ENCODE data around the gene HPCAL1. TPM values are rescaled to one million over a fixed set of nuclear protein-coding genes. Genes with fewer than 3 reads are reported as not detected.

The HPCAL1 gene
- total and polyA plus RNA-seq, 2 experiments from 2014 or later: 8.3 to 25.4 TPM

- TF ChIP-seq CTCF (conservative IDR thresholded peaks at IDR 0.05; ENCODE audit: low read depth in 2 of 2) (no peak), NANOG (IDR thresholded peaks at IDR 0.05; ENCODE audit: borderline replicate concordance) (no peak), ZNF114 (CRISPR knock-in tag; IDR thresholded peaks at IDR 0.05) (no peak), EZH2 (IDR thresholded peaks at IDR 0.05; ENCODE audit: low read depth, unreplicated experiment) (no peak), STAT1 (IDR thresholded peaks at IDR 0.05; ENCODE audit: unreplicated experiment) (no peak)
Measured at GRCh38 chr2:10359731-10360329, 57.1 kb downstream of the HPCAL1 start (continued).

GRCh38 chr2:10360460-10360849, 57.8 kb downstream of the HPCAL1 start:
- no peak overlapping the region for H2AFZ ChIP-seq
- H3K36me3 ChIP-seq (ENCODE audit: insufficient read depth): no peaks in the 10 kb centered on the region
- H3K4me3 Mint-ChIP-seq: no peak overlapping the region
- TF ChIP-seq JUNB (IDR thresholded peaks at IDR 0.05; ENCODE audit: unreplicated experiment): no peak
- TF ChIP-seq ETS1 (IDR thresholded peaks at IDR 0.05): no peak
- no peak for TF ChIP-seq ZNF331 (CRISPR knock-in tag; IDR thresholded peaks at IDR 0.05; ENCODE audit: low read depth)
- ATAC-seq (no peak), DNase-seq (ENCODE audit: low spot score) (no peak)
- no peak overlapping the region for H3K27ac ChIP-seq (ENCODE audit: low read depth)
- H3K27ac Mint-ChIP-seq: no peak overlapping the region
- H3K27me3 ChIP-seq (ENCODE audit: insufficient read depth): no peaks in the 10 kb centered on the region
- peaks cover 11% of the 10 kb centered on the region for H3K4me1 Mint-ChIP-seq
- no peaks in the 10 kb centered on the region for H3K9me2 ChIP-seq (ENCODE audit: insufficient read depth)
- H3F3A ChIP-seq (replicated peaks; ENCODE audit: low read depth): no peaks in the 10 kb centered on the region
- H3K79me2 ChIP-seq (replicated peaks; ENCODE audit: insufficient read depth): no peaks in the 10 kb centered on the region
- no peaks in the 10 kb centered on the region for H3K4me1 ChIP-seq (ENCODE audit: insufficient read depth)
- H3K9me3 Mint-ChIP-seq: no peaks in the 10 kb centered on the region
- no peaks in the 10 kb centered on the region for H4K20me1 ChIP-seq (replicated peaks; ENCODE audit: insufficient read depth)
- H3K4me3 ChIP-seq: no peak overlapping the region
- H3K4me2 ChIP-seq: no peak overlapping the region
- peaks cover 4% of the 10 kb centered on the region for H3K27me3 Mint-ChIP-seq (ENCODE audit: insufficient read depth, low read depth, poor library complexity)
- no peaks in the 10 kb centered on the region for H3K36me3 Mint-ChIP-seq (ENCODE audit: low read depth)

GRCh38 chr2:10360850-10361588, 58.3 kb downstream of the HPCAL1 start:
- Mint-ChIP-seq H3K9me3 (no peaks in the 10 kb centered on the region), H3K4me1 (peaks cover 11% of the 10 kb centered on the region), H3K27ac (no peak overlapping the region), H3K4me3 (no peak overlapping the region), H3K36me3 (ENCODE audit: low read depth) (no peaks in the 10 kb centered on the region), H3K27me3 (ENCODE audit: insufficient read depth, low read depth, poor library complexity) (peaks cover 7% of the 10 kb centered on the region)
- Histone ChIP-seq H3K36me3 (ENCODE audit: insufficient read depth) (no peaks in the 10 kb centered on the region), H3K4me1 (ENCODE audit: insufficient read depth) (no peaks in the 10 kb centered on the region), H3K27me3 (ENCODE audit: insufficient read depth) (no peaks in the 10 kb centered on the region), H3K9me2 (ENCODE audit: insufficient read depth) (no peaks in the 10 kb centered on the region), H4K20me1 (replicated peaks; ENCODE audit: insufficient read depth) (no peaks in the 10 kb centered on the region), H3K27ac (ENCODE audit: low read depth) (no peak overlapping the region), H3K4me3 (no peak overlapping the region), H3F3A (replicated peaks; ENCODE audit: low read depth) (no peaks in the 10 kb centered on the region), H3K4me2 (no peak overlapping the region), H3K79me2 (replicated peaks; ENCODE audit: insufficient read depth) (no peaks in the 10 kb centered on the region), H2AFZ (no peak overlapping the region)
- ATAC-seq: no peak
- DNase-seq (ENCODE audit: low spot score): no peak
- TF ChIP-seq ZNF331 (CRISPR knock-in tag; IDR thresholded peaks at IDR 0.05; ENCODE audit: low read depth): no peak
- TF ChIP-seq CTCF (conservative IDR thresholded peaks at IDR 0.05; ENCODE audit: low read depth in 2 of 2): no peak
- TF ChIP-seq STAT1 (IDR thresholded peaks at IDR 0.05; ENCODE audit: unreplicated experiment): no peak

Measured in GM23338 (cell line).